ENCODE results near the gene NCAPG2. TPM values are rescaled to one million over a fixed set of nuclear protein-coding genes. Genes with fewer than 3 reads are reported as not detected.
A peak's percentile ranks its signal among the peaks of the same experiment; 100 is the strongest.

Gene NCAPG2
- total RNA-seq, 1 experiment from 2014 or later: 67.3 TPM

DNA sequence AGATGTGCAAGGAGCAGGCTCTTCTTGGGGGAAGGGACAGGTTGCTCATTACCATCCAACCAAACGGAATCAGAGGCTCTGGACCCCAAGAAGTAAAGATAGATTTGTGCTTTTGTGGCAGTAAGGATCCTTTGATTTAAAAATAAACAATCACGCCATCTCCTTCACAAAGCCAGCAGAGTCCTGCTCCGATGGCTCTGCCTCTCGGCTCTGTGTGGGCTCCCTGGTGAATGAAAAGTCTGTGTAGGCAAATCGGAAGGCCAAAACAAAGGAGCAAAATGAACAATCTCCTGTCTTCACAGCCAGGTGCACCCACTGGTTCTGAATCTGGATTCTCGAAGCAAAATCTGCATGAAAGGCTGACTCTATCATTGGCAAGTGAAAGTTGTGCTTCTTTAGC, 120.8 kb downstream of the NCAPG2 start:
- ChIA-PET CTCF (no interaction called here), POLR2A (no interaction called here)
- TF ChIP-seq, protein P1, sequence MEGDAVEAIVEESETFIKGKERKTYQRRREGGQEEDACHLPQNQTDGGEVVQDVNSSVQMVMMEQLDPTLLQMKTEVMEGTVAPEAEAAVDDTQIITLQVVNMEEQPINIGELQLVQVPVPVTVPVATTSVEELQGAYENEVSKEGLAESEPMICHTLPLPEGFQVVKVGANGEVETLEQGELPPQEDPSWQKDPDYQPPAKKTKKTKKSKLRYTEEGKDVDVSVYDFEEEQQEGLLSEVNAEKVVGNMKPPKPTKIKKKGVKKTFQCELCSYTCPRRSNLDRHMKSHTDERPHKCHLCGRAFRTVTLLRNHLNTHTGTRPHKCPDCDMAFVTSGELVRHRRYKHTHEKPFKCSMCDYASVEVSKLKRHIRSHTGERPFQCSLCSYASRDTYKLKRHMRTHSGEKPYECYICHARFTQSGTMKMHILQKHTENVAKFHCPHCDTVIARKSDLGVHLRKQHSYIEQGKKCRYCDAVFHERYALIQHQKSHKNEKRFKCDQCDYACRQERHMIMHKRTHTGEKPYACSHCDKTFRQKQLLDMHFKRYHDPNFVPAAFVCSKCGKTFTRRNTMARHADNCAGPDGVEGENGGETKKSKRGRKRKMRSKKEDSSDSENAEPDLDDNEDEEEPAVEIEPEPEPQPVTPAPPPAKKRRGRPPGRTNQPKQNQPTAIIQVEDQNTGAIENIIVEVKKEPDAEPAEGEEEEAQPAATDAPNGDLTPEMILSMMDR (IDR thresholded peaks at IDR 0.05; ENCODE audit: insufficient read depth in 1 of 2, low read depth in 1 of 2, low read length in 1 of 2, severe bottlenecking in 1 of 2, unreplicated experiment in 1 of 2): no peak
- no peak for DNase-seq
- H3K4me1 ChIP-seq: peaks cover 18% of the 10 kb centered on the region
- BruUV-seq (replicated peaks): no TSS peak
- Mint-ChIP-seq H3K27me3 (ENCODE audit: insufficient read depth, unreplicated experiment) (peaks cover 2% of the 10 kb centered on the region), H3K36me3 (ENCODE audit: insufficient read depth, unreplicated experiment) (no peaks in the 10 kb centered on the region), H3K27ac (ENCODE audit: unreplicated experiment) (no peak overlapping the region), H3K9me3 (ENCODE audit: unreplicated experiment) (no peaks in the 10 kb centered on the region), H3K4me3 (ENCODE audit: unreplicated experiment) (no peak overlapping the region), H3K4me1 (ENCODE audit: low read depth, unreplicated experiment) (peaks cover 10% of the 10 kb centered on the region)
- no peaks in the 10 kb centered on the region; the same call in 1 of the 2 replicates for H3K36me3 ChIP-seq (ENCODE audit: control insufficient read depth, insufficient read depth, low read length)
- peaks cover 14% of the 10 kb centered on the region; the same call in 1 of the 2 replicates for H3K9me3 ChIP-seq
- intact Hi-C loops (cut with micrococcal nuclease; ENCODE audit: unreplicated experiment): loop anchor here (10.0 kb wide), 1 partner anchor 59 kb away; no protein-coding TSS in a partner anchor
- H3K4me3 ChIP-seq (ENCODE audit: low read depth, low read length): no peak overlapping the region
- no peaks in the 10 kb centered on the region for H3K27me3 ChIP-seq (replicated peaks; ENCODE audit: control insufficient read depth, insufficient read depth, low read length)

- H3K36me3 Mint-ChIP-seq (ENCODE audit: insufficient read depth, unreplicated experiment): no peaks in the 10 kb centered on the region
- CTCF ChIA-PET: no interaction called here
- no peak overlapping the region for H3K4me3 Mint-ChIP-seq (ENCODE audit: unreplicated experiment)
- TF ChIP-seq, protein P1 (IDR thresholded peaks at IDR 0.05; ENCODE audit: insufficient read depth in 1 of 2, low read depth in 1 of 2, low read length in 1 of 2, severe bottlenecking in 1 of 2, unreplicated experiment in 1 of 2): no peak
- Histone ChIP-seq H3K27me3 (replicated peaks; ENCODE audit: control insufficient read depth, insufficient read depth, low read length) (no peaks in the 10 kb centered on the region), H3K9me3 (peaks cover 14% of the 10 kb centered on the region; the same call in 1 of the 2 replicates), H3K4me1 (peaks cover 18% of the 10 kb centered on the region), H3K4me3 (ENCODE audit: low read depth, low read length) (no peak overlapping the region), H3K36me3 (ENCODE audit: control insufficient read depth, insufficient read depth, low read length) (no peaks in the 10 kb centered on the region; the same call in 1 of the 2 replicates)
- no TSS peak for BruUV-seq (replicated peaks)
- peaks cover 2% of the 10 kb centered on the region for H3K27me3 Mint-ChIP-seq (ENCODE audit: insufficient read depth, unreplicated experiment)
- H3K4me1 Mint-ChIP-seq (ENCODE audit: low read depth, unreplicated experiment): peaks cover 10% of the 10 kb centered on the region
- no peak for DNase-seq
- intact Hi-C loops (cut with micrococcal nuclease; ENCODE audit: unreplicated experiment): loop anchor here (10.0 kb wide), 1 partner anchor 58 kb away; no protein-coding TSS in a partner anchor
- POLR2A ChIA-PET: no interaction called here
- H3K27ac Mint-ChIP-seq (ENCODE audit: unreplicated experiment): no peak overlapping the region
- no peaks in the 10 kb centered on the region for H3K9me3 Mint-ChIP-seq (ENCODE audit: unreplicated experiment)
Measured at GRCh38 chr7:158583143-158583542, 121.5 kb downstream of the NCAPG2 start.

DNA sequence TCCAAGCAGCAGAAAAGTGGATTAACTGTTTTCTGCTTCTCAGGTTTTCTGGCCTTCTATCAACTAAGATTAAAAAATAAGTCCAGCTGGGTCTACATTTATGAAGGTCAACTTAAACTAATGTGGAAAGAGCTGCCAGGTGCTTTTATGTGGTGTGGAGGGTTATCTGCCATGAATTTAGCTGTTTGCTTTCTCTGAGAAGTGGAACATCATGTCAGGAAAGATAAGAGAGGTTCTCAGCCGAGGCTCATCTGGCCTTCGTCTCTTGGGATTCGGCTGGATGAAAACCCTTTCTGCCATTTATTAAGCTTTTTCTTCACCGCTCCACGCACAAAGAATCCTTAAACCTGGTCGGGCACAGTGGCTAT, 122.5 kb downstream of the NCAPG2 start:
- Mint-ChIP-seq H3K36me3 (ENCODE audit: insufficient read depth, unreplicated experiment) (no peaks in the 10 kb centered on the region), H3K4me1 (ENCODE audit: low read depth, unreplicated experiment) (peaks cover 10% of the 10 kb centered on the region), H3K4me3 (ENCODE audit: unreplicated experiment) (no peak overlapping the region), H3K27me3 (ENCODE audit: insufficient read depth, unreplicated experiment) (peaks cover 2% of the 10 kb centered on the region), H3K27ac (ENCODE audit: unreplicated experiment) (peak overlapping the region; percentile 55), H3K9me3 (ENCODE audit: unreplicated experiment) (no peaks in the 10 kb centered on the region)
- TSS peak; percentile 68 for BruUV-seq (replicated peaks)
- intact Hi-C loops (cut with micrococcal nuclease; ENCODE audit: unreplicated experiment): loop anchor here (10.0 kb wide), 1 partner anchor 57 kb away; no protein-coding TSS in a partner anchor
- CTCF ChIA-PET: no interaction called here
- no peaks in the 10 kb centered on the region for H3K27me3 ChIP-seq (replicated peaks; ENCODE audit: control insufficient read depth, insufficient read depth, low read length)
- peaks cover 14% of the 10 kb centered on the region; the same call in 1 of the 2 replicates for H3K9me3 ChIP-seq
- POLR2A ChIA-PET: interaction anchor here (1.0 kb wide), 1 partner anchor 53 kb away, joined by 3 read pairs; no protein-coding TSS in a partner anchor
- TF ChIP-seq, protein P1 (IDR thresholded peaks at IDR 0.05; ENCODE audit: insufficient read depth in 1 of 2, low read depth in 1 of 2, low read length in 1 of 2, severe bottlenecking in 1 of 2, unreplicated experiment in 1 of 2): no peak
- H3K4me1 ChIP-seq: peaks cover 18% of the 10 kb centered on the region
- DNase-seq: peak in 1 of 2 experiments; percentile 16
- H3K36me3 ChIP-seq (ENCODE audit: control insufficient read depth, insufficient read depth, low read length): no peaks in the 10 kb centered on the region; the same call in 1 of the 2 replicates
- H3K4me3 ChIP-seq (ENCODE audit: low read depth, low read length): no peak overlapping the region

All from Caco-2 (cell line).